Activated naive CD8-positive, alpha-beta T cell treated with anti-CD3 and anti-CD28 coated beads, Interleukin-2, amount 10 ng/mL, durations not matched to agents 7 days and 5 days (primary cell): ENCODE measurements around the gene PIK3CA. TPM values are rescaled to one million over a fixed set of nuclear protein-coding genes. Genes with fewer than 3 reads are reported as not detected.
"Not testable (repeated sequence)": the region's sequence is repeated elsewhere in the genome, so short reads cannot be mapped to it uniquely, and the experiment has no call there.

Experiments
- ATAC-seq: fragments of 150-1000 bp; cut with Tn5 transposase; one replicate; pipeline ENCODE4 v1.10.0; 2021; ENCODE audit warnings: low read depth, moderate library complexity
- POLR2A ChIA-PET: fragments of 350-600 bp; sonication (Branson Sonifier 250); formaldehyde crosslinking; loops from one replicate; lab custom pipeline; 2021; ENCODE audit warnings: antibody characterized with exemption; lab: Charles Lee
- DNase-seq: peaks from one replicate; pipeline ENCODE4 v3.0.0; 2021
- H3K27ac Mint-ChIP-seq: one replicate; pipeline ENCODE4 v1.8.0; 2022; ENCODE audit warnings: mild to moderate bottlenecking, mixed read lengths
- H3K27me3 Mint-ChIP-seq: one replicate; pipeline ENCODE4 v1.8.0; 2022; ENCODE audit warnings: mild to moderate bottlenecking, moderate library complexity, mixed read lengths
- H3K36me3 Mint-ChIP-seq: one replicate; pipeline ENCODE4 v1.8.0; 2021; ENCODE audit warnings: mild to moderate bottlenecking, mixed read lengths
- H3K4me1 Mint-ChIP-seq: one replicate; pipeline ENCODE4 v1.8.0; 2021; ENCODE audit warnings: mixed read lengths
- H3K4me3 Mint-ChIP-seq: one replicate; pipeline ENCODE4 v1.8.0; 2022; ENCODE audit warnings: mild to moderate bottlenecking, moderate library complexity, mixed read lengths
- H3K9me3 Mint-ChIP-seq: one replicate; pipeline ENCODE4 v1.8.0; 2021; ENCODE audit warnings: mixed read lengths
- total RNA-seq, 2 experiments: library from RNA; stranded (reverse); gene quantifications; one replicate each; pipeline ENCODE4 v1.2.3, GENCODE V29; 2021

The PIK3CA gene
- total RNA-seq, 2 experiments from 2014 or later = 23.0 to 28.6 TPM

DNA sequence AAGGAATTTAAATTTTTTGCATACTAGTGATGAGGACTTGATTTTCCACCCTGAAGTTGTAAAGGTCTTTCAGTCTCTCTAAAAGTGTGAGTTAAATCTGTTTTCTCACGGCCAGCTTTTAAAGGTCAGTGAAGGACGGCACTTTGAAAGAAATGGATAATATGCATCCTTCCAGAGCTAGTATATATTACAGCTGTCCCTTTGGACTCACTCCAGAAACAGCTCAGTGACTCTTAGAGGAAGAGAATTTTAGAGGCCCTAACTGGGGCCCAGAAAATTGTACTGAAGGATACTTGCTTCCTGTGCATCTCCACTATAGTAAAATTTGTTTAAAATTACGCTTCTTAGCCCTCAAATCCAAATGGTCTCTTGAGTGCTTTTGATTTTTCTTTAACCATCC, 41.6 kb downstream of the PIK3CA start:
- Mint-ChIP-seq H3K27me3 (no peaks in the 10 kb centered on the region), H3K9me3 (no peaks in the 10 kb centered on the region), H3K4me3 (no peak overlapping the region), H3K36me3 (peaks cover 3% of the 10 kb centered on the region), H3K27ac (no peak overlapping the region), H3K4me1 (peaks cover 8% of the 10 kb centered on the region)
- DNase-seq (no peak), ATAC-seq (no peak)
- POLR2A ChIA-PET = no interaction called here

DNA sequence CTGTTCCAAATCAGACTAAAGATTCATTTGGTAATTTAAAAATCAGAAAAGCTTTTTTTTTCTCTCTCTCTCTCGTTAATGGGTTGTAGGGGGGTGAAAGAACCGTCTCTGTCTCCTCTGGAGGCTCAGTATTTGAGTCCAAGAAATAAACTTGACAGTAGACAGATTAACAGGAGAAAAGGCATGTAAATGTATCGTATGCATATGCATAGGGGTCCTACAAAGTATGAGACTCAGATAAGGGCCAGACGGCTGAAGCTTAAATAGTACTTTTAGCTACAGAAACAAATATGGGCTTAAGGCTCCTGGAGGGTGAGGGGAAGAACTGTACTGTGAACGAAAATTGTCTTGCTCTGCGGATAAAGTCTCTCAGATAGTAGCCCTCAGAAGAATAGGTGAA, 42.4 kb downstream of the PIK3CA start:
- ATAC-seq (no peak), DNase-seq (no peak)
- Mint-ChIP-seq H3K9me3 (no peaks in the 10 kb centered on the region), H3K4me3 (no peak overlapping the region), H3K27me3 (no peaks in the 10 kb centered on the region), H3K27ac (no peak overlapping the region), H3K4me1 (peaks cover 6% of the 10 kb centered on the region), H3K36me3 (peaks cover 1% of the 10 kb centered on the region)
- POLR2A ChIA-PET = no interaction called here

- peaks cover 1% of the 10 kb centered on the region for H3K36me3 Mint-ChIP-seq
- H3K4me1 Mint-ChIP-seq = peaks cover 14% of the 10 kb centered on the region
- POLR2A ChIA-PET = no interaction called here
- no peaks in the 10 kb centered on the region for H3K27me3 Mint-ChIP-seq
- H3K4me3 Mint-ChIP-seq = no peak overlapping the region
- no peaks in the 10 kb centered on the region for H3K9me3 Mint-ChIP-seq
- ATAC-seq (no peak), DNase-seq (no peak)
- H3K27ac Mint-ChIP-seq = no peak overlapping the region
Observed at GRCh38 chr3:179192542-179192941, 44.4 kb downstream of the PIK3CA start.

GRCh38 chr3:179194931-179195330, 46.8 kb downstream of the PIK3CA start:
- no peak overlapping the region for H3K27ac Mint-ChIP-seq
- H3K9me3 Mint-ChIP-seq = peaks cover 2% of the 10 kb centered on the region
- no peak overlapping the region for H3K4me3 Mint-ChIP-seq
- H3K27me3 Mint-ChIP-seq = no peaks in the 10 kb centered on the region
- ATAC-seq (no peak), DNase-seq (no peak)
- POLR2A ChIA-PET = no interaction called here
- peaks cover 14% of the 10 kb centered on the region for H3K4me1 Mint-ChIP-seq
- H3K36me3 Mint-ChIP-seq = peaks cover 5% of the 10 kb centered on the region

DNA sequence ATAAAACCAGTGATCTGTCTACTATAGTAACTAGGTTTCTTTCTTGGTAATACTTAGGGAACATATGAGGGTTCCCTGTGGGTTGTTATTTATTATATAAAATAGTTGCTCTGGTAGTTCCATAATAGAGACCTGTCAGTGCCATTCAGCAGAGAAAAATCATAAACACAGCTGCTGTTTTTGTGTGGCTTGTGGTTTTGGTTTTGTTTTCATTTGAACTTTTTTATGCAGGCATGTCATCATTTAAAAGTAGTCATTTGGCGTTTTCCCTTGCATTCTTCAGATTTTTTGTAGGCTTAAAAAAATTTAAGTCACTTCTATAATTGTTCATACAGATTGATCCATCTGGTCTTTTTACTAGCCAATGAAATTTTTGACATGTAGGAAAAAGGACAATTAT, 47.9 kb downstream of the PIK3CA start:
- Mint-ChIP-seq H3K36me3 (peaks cover 10% of the 10 kb centered on the region), H3K27me3 (no peaks in the 10 kb centered on the region), H3K4me1 (peaks cover 14% of the 10 kb centered on the region), H3K27ac (no peak overlapping the region), H3K4me3 (no peak overlapping the region), H3K9me3 (peaks cover 2% of the 10 kb centered on the region)
- POLR2A ChIA-PET = no interaction called here
- DNase-seq (no peak), ATAC-seq (peak; percentile 52)

DNA sequence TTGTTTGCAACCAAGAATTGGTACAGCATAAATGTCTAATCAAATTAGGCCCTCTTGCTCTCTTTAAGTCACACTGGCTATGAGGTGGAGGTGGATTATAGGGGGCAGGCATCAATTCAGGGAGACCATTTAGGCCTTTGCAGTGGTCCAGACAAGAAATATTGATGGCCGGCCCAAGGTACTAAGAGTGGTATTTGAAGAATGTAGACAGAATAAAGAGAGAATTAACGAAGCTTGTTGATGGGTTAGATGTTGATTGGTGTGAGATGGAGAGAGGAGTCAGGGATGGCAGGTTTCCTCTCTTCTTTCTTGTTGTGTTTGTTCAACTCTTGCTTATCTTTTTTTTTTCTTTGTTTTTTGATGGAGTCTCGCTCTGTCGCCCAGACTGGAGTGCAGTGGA, 48.5 kb downstream of the PIK3CA start:
- peaks cover 14% of the 10 kb centered on the region for H3K4me1 Mint-ChIP-seq
- H3K36me3 Mint-ChIP-seq = peaks cover 12% of the 10 kb centered on the region
- ATAC-seq (no peak), DNase-seq (no peak)
- H3K4me3 Mint-ChIP-seq = no peak overlapping the region
- H3K9me3 Mint-ChIP-seq = peaks cover 2% of the 10 kb centered on the region
- POLR2A ChIA-PET = no interaction called here
- H3K27me3 Mint-ChIP-seq = no peaks in the 10 kb centered on the region
- H3K27ac Mint-ChIP-seq = peak overlapping the region; percentile 24

DNA sequence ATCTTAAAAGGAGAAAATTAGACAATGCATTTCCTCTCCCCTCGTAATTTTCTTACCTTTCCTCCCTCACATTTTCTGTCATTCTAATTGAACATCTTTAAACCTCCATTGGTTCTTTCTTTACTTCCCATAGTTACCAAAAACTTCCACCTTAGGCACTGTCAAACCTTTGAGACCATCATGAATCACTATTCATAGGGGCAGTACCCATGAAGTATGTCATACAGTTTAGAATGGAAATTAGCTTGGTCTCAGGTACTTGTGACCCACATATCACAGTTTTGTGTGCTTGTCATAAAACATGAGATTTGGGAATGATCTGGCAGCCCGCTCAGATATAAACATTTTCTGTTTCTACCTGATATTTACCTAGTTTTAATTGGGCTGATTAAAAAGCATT, 52.6 kb downstream of the PIK3CA start:
- no peak for ATAC-seq
- Mint-ChIP-seq H3K27ac (no peak overlapping the region), H3K4me3 (no peak overlapping the region), H3K4me1 (peaks cover 8% of the 10 kb centered on the region), H3K36me3 (peaks cover 21% of the 10 kb centered on the region), H3K9me3 (peaks cover 2% of the 10 kb centered on the region), H3K27me3 (no peaks in the 10 kb centered on the region)
- no peak for DNase-seq
- POLR2A ChIA-PET = no interaction called here

- H3K9me3 Mint-ChIP-seq, H3K4me1 Mint-ChIP-seq, H3K27ac Mint-ChIP-seq, ATAC-seq, POLR2A ChIA-PET, DNase-seq, H3K4me3 Mint-ChIP-seq, H3K27me3 Mint-ChIP-seq: not testable (repeated sequence)
- peaks cover 10% of the 10 kb centered on the region for H3K36me3 Mint-ChIP-seq
Observed at GRCh38 chr3:179215550-179215949, 67.4 kb downstream of the PIK3CA start.

DNA sequence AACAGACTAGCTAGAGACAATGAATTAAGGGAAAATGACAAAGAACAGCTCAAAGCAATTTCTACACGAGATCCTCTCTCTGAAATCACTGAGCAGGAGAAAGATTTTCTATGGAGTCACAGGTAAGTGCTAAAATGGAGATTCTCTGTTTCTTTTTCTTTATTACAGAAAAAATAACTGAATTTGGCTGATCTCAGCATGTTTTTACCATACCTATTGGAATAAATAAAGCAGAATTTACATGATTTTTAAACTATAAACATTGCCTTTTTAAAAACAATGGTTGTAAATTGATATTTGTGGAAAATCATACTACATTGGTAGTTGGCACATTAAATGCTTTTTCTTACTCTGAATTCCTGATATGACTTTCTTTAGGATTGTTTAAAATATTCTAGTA, 70.1 kb downstream of the PIK3CA start:
- H3K4me1 Mint-ChIP-seq, ATAC-seq, H3K9me3 Mint-ChIP-seq, H3K27me3 Mint-ChIP-seq, H3K4me3 Mint-ChIP-seq, H3K27ac Mint-ChIP-seq, POLR2A ChIA-PET, DNase-seq: not testable (repeated sequence)
- H3K36me3 Mint-ChIP-seq = peaks cover 11% of the 10 kb centered on the region

DNA sequence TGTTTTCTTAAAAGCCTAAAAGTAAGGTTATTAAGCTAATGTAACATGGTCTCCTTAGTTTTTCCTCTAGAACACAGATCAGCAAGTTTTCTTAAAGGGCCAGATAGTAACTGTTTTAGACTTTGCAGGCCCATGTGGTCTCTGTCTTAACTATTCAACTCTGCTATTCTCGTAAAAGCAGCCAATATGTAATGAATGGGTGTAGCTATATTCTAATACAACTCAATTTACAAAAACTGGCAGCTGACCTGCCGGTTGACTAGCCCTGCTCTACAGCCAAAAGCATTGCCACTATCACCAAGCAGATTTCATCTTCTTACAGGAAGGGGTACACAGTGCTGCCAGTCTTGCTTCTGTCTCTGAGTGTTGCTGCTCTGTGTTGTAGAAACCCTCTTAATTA, 75.4 kb downstream of the PIK3CA start:
- DNase-seq (no peak), ATAC-seq (no peak)
- Mint-ChIP-seq H3K9me3 (no peaks in the 10 kb centered on the region), H3K27me3 (no peaks in the 10 kb centered on the region), H3K36me3 (peaks cover 8% of the 10 kb centered on the region), H3K4me1 (peaks cover 4% of the 10 kb centered on the region), H3K27ac (no peak overlapping the region), H3K4me3 (no peak overlapping the region)
- POLR2A ChIA-PET = no interaction called here

DNA sequence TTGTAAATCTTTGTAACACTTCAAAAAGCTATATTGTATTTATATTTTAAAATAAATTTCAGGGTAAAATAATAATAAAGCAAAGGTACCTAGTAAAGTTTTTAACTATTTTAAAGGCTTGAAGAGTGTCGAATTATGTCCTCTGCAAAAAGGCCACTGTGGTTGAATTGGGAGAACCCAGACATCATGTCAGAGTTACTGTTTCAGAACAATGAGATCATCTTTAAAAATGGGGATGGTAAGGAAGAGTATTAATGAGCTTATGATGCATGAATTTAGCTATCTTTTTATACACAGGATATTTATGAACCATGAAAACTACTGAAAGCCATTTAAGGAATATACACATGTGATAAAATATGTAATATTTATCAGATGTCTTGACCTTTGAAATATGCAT, 76.4 kb downstream of the PIK3CA start:
- POLR2A ChIA-PET = no interaction called here
- H3K27ac Mint-ChIP-seq = no peak overlapping the region
- no peaks in the 10 kb centered on the region for H3K27me3 Mint-ChIP-seq
- H3K36me3 Mint-ChIP-seq = peaks cover 8% of the 10 kb centered on the region
- ATAC-seq (no peak), DNase-seq (no peak)
- peaks cover 4% of the 10 kb centered on the region for H3K4me1 Mint-ChIP-seq
- H3K4me3 Mint-ChIP-seq = no peak overlapping the region
- H3K9me3 Mint-ChIP-seq = no peaks in the 10 kb centered on the region

GRCh38 chr3:179227349-179227748, 79.2 kb downstream of the PIK3CA start:
- POLR2A ChIA-PET = no interaction called here
- Mint-ChIP-seq H3K4me3 (no peak overlapping the region), H3K9me3 (no peaks in the 10 kb centered on the region), H3K27ac (no peak overlapping the region), H3K4me1 (peaks cover 4% of the 10 kb centered on the region), H3K27me3 (no peaks in the 10 kb centered on the region), H3K36me3 (peaks cover 28% of the 10 kb centered on the region)
- ATAC-seq (no peak), DNase-seq (no peak)

GRCh38 chr3:179229177-179229576, 81.0 kb downstream of the PIK3CA start:
- H3K27ac Mint-ChIP-seq = no peak overlapping the region
- H3K4me1 Mint-ChIP-seq = peaks cover 4% of the 10 kb centered on the region
- H3K27me3 Mint-ChIP-seq = no peaks in the 10 kb centered on the region
- H3K36me3 Mint-ChIP-seq = peaks cover 29% of the 10 kb centered on the region
- no peak overlapping the region for H3K4me3 Mint-ChIP-seq
- H3K9me3 Mint-ChIP-seq = no peaks in the 10 kb centered on the region
- POLR2A ChIA-PET = no interaction called here
- no peak for DNase-seq
- ATAC-seq = no peak

DNA sequence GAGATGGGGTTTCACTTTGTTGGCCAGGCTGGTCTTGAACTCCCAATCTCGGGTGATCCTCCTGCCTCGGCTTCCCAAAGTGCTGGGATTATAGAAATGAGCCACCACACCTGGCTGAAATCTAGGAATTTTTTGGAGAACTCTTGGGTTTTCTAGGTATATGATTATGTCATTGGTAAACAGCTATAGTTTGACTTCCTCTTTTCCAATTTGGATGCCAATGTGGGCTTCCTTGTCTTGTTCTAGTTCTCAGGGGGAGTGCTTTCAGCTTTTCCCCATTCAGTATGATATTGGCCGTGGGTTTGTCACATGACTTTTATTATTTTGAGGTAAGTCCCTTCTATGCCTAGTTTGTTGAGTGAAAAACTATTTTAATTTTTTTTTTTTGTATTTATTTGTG, 84.9 kb downstream of the PIK3CA start:
- DNase-seq (no peak), ATAC-seq (no peak)
- Mint-ChIP-seq H3K4me1 (peaks cover 6% of the 10 kb centered on the region), H3K9me3 (no peaks in the 10 kb centered on the region), H3K36me3 (peaks cover 36% of the 10 kb centered on the region), H3K4me3 (no peak overlapping the region), H3K27me3 (no peaks in the 10 kb centered on the region), H3K27ac (no peak overlapping the region)
- POLR2A ChIA-PET = no interaction called here

- H3K9me3 Mint-ChIP-seq = no peaks in the 10 kb centered on the region
- H3K4me3 Mint-ChIP-seq = no peak overlapping the region
- H3K36me3 Mint-ChIP-seq = peaks cover 35% of the 10 kb centered on the region
- ATAC-seq (no peak), DNase-seq (no peak)
- H3K27ac Mint-ChIP-seq = no peak overlapping the region
- POLR2A ChIA-PET = interaction anchor here (0.6 kb wide), 1 partner anchor 11 kb away, joined by 3 read pairs; no protein-coding TSS in a partner anchor
- H3K4me1 Mint-ChIP-seq = peaks cover 6% of the 10 kb centered on the region
- H3K27me3 Mint-ChIP-seq = no peaks in the 10 kb centered on the region
Observed at GRCh38 chr3:179234199-179234598, 86.0 kb downstream of the PIK3CA start.
